GM12872 (cell line): Measurements from ENCODE around the gene HDX.

ENCODE experiments used
- CTCF ChIP-seq: IDR thresholded peaks from 3 replicates; pipeline ENCODE4 v1.5.1; 2011; ENCODE audit warnings: low read depth, mild to moderate bottlenecking, low read length, moderate library complexity; ENCODE audit not compliant: insufficient read depth

The HDX gene

GRCh38 chrX:84475101-84475500, 27.2 kb downstream of the HDX start:
- no peak for TF ChIP-seq CTCF

DNA sequence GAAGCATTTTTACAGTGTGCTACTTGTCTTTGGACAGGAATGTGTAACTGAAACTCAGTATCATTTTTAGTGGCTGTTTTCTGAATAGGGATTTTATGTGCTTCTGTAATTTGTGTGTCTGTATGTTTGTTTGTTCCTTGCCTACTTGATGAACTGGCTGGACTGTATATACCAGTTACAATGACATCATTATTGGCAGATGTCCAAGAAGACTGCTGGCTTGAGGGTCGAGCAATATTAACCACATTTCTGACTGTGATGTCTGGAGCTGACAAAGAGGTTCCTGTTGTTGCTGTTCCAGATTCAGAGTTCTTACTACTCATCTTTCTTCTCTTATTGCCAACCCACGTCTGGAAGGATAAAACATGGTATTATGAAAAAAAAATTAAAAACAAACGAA, 33.0 kb downstream of the HDX start:
- TF ChIP-seq CTCF: no peak

- TF ChIP-seq CTCF: no peak
These were observed 34.4 kb downstream of the HDX start for GRCh38 chrX:84467898-84468297.

GRCh38 chrX:84453351-84454246, 48.7 kb downstream of the HDX start:
- TF ChIP-seq CTCF: no peak

DNA sequence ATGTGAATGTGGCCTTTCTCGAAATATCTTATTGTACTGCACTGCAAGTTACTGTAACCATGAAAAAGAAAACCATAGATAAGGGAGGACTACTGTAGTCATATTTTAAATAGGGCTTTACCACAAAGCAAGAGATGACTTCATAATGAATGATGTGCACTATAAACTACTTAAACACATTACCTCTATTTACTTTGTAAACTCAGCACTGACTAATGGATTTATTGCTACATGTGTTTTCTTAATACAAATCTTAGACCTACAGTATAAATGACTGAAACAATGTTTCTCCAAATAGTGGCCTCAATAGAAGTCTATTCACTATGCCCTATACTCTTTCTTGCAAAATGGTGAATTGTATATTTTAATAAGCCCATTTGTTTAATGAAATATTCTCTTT, 61.1 kb downstream of the HDX start:
- TF ChIP-seq CTCF: no peak

DNA sequence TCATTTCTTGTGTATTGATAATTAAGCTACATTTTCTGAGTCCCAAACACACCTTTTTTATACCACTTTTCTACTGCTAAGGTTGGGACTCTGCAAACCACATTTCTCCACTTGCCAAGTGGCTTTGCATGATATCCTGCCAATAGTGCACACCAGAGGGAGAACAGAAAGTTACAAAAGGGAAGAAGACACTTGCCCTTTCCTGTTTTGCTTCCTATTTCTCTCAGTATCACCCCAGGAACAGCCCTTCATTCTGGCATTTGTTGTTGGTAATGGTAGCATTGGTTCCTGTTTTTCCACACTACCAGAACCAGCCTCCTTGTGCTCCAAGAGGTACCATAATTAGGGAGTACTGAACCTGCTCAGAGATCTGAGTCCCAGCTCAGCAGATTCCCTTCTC, 87.1 kb downstream of the HDX start:
- no peak for TF ChIP-seq CTCF

DNA sequence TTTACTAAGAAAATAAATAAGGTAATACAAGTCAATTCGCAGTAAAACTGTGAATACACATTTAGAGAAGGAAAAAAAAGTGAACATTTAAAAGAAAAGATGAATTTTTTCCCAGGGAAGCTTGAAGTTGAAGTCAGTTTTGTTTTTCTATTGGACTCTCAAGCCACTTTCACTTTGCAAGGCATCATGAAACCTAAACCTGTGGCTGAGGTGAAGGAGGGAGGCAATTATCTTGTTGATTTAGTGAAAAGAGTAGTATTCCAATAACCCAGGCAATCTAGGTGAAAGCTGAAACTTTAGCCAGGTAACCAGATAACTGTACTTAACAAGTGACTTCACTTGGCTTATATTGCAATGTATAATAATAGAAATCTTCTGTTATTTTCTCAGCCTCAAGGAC, 138.6 kb downstream of the HDX start:
- no peak for TF ChIP-seq CTCF
